ENCODE measurements around the gene KDM4B. TPM values are rescaled to one million over a fixed set of nuclear protein-coding genes. Genes with fewer than 3 reads are reported as not detected.
A peak's percentile ranks its signal among the peaks of the same experiment; 100 is the strongest.

The KDM4B gene
- total and polyA plus RNA-seq, 7 donors = 7.2 to 46.5 (median 21.4) TPM

DNA sequence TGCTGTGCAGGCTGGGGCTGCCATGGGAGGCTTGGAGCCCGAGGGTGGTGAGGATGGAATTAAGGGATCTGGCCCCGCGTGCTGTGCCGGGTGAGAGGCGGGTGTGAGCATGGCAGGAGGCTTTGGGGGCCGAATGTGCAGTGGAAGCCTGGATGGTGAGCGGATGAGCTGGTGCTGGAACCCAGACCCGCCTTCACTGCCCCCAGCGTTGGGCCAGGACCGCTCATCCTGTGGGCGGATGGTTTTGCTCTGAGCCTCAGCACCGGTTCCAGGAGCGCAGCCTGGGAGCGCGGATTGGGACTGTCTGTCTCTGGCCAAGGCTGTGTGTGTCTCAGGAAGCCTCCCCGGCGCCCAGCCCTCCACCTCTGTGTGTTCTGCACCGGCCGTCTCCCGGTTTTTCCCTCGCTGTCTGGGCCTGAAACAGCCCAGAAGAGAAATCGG lies 16.7 kb downstream of the KDM4B start:
- Histone ChIP-seq H3K36me3 (no peaks in the 10 kb centered on the region), H3K27ac (peak overlapping the region in 3 of 4 donors; percentile 33 to 68 (median 36)), H3K4me1 (peaks cover 0 to 73% (median 49%) of the 10 kb centered on the region in 4 donors), H3K27me3 (no peaks in the 10 kb centered on the region), H3K4me3 (no peak overlapping the region), H3K9me3 (no peaks in the 10 kb centered on the region)
- no peak for DNase-seq
- 89 to 94% methylated on average over 22 of the region's 22 CpGs for WGBS, 2 donors
- intact Hi-C loops (cut with DNase I) = loop anchor here (5.0 kb wide), 1 partner anchor 42 kb away; no protein-coding TSS in a partner anchor
- TF ChIP-seq EP300 (IDR thresholded peaks at IDR 0.05) = no peak
- TF ChIP-seq, protein P1, sequence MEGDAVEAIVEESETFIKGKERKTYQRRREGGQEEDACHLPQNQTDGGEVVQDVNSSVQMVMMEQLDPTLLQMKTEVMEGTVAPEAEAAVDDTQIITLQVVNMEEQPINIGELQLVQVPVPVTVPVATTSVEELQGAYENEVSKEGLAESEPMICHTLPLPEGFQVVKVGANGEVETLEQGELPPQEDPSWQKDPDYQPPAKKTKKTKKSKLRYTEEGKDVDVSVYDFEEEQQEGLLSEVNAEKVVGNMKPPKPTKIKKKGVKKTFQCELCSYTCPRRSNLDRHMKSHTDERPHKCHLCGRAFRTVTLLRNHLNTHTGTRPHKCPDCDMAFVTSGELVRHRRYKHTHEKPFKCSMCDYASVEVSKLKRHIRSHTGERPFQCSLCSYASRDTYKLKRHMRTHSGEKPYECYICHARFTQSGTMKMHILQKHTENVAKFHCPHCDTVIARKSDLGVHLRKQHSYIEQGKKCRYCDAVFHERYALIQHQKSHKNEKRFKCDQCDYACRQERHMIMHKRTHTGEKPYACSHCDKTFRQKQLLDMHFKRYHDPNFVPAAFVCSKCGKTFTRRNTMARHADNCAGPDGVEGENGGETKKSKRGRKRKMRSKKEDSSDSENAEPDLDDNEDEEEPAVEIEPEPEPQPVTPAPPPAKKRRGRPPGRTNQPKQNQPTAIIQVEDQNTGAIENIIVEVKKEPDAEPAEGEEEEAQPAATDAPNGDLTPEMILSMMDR (IDR thresholded peaks at IDR 0.05) = no peak
- TF ChIP-seq POLR2AphosphoS5 (IDR thresholded peaks at IDR 0.05) = no peak
- no peak for TF ChIP-seq POLR2A (IDR thresholded peaks at IDR 0.05)

DNA sequence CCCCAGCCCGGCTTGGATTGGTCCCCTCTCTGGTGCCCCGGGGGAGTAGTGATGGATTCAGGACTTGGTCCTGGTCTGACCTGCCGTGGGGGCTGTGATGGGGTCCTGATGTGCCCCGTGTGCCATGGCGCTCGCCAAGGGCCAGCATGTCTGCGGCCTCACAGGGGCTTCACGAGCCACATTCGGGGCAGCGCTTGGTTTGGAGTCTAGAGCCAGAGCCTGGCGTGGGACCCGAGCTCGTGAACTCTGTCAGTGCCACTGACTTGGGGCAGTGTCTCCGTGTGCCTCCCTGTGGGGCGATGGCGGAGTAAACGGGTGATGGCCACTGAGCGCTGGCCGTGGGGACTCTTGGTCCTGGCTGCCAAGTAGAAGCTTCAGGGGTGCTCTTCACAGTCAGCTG lies 17.1 kb downstream of the KDM4B start:
- Histone ChIP-seq H3K27me3 (no peaks in the 10 kb centered on the region), H3K27ac (peak overlapping the region in 3 of 4 donors; percentile 33 to 68 (median 36)), H3K4me1 (peaks cover 0 to 68% (median 46%) of the 10 kb centered on the region in 4 donors), H3K36me3 (no peaks in the 10 kb centered on the region), H3K4me3 (no peak overlapping the region), H3K9me3 (no peaks in the 10 kb centered on the region)
- no peak for DNase-seq
- no peak for TF ChIP-seq EP300 (IDR thresholded peaks at IDR 0.05)
- TF ChIP-seq, protein P1 (IDR thresholded peaks at IDR 0.05) = no peak
- no peak for TF ChIP-seq POLR2A (IDR thresholded peaks at IDR 0.05)
- TF ChIP-seq POLR2AphosphoS5 (IDR thresholded peaks at IDR 0.05) = no peak
- intact Hi-C loops (cut with DNase I) = loop anchor here (5.0 kb wide), 1 partner anchor 41 kb away; no protein-coding TSS in a partner anchor
- 94 to 95% methylated on average over 19 of the region's 19 CpGs for WGBS, 2 donors

DNA sequence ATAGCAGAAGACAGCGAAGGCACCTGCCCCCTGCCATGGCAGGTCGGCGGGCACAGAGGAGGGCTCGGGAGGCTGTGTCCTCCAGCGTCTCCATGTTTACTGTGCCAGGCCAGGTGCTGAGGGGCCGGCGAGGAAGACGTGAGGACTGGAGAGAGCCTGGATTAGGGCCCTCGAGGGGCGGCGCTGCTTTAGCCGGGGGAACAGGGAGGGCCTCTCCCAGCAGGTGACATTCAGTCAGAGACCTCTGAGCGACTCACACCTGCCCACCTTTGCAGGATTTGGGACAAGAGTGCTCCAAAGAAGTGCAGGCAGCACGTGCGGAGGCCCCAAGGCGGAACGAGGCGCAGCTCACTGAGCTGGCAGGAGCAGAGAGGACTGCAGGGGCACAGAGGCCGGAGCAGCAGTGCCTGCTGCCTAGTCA lies 17.6 kb downstream of the KDM4B start:
- H3K27me3 ChIP-seq = no peaks in the 10 kb centered on the region
- no peaks in the 10 kb centered on the region for H3K36me3 ChIP-seq
- TF ChIP-seq POLR2A (IDR thresholded peaks at IDR 0.05) = no peak
- TF ChIP-seq, protein P1 (IDR thresholded peaks at IDR 0.05) = no peak
- TF ChIP-seq POLR2AphosphoS5 (IDR thresholded peaks at IDR 0.05) = no peak
- TF ChIP-seq EP300 (IDR thresholded peaks at IDR 0.05) = no peak
- WGBS, 2 donors = 92 to 93% methylated on average over 19 of the region's 19 CpGs
- no peak for DNase-seq
- H3K4me1 ChIP-seq = peaks cover 0 to 64% (median 44%) of the 10 kb centered on the region in 4 donors
- H3K4me3 ChIP-seq = no peak overlapping the region
- H3K9me3 ChIP-seq = no peaks in the 10 kb centered on the region
- intact Hi-C loops (cut with DNase I) = loop anchor here (5.0 kb wide), 1 partner anchor 41 kb away; no protein-coding TSS in a partner anchor
- peak overlapping the region in 3 of 4 donors; percentile 33 to 68 (median 61) for H3K27ac ChIP-seq

DNA sequence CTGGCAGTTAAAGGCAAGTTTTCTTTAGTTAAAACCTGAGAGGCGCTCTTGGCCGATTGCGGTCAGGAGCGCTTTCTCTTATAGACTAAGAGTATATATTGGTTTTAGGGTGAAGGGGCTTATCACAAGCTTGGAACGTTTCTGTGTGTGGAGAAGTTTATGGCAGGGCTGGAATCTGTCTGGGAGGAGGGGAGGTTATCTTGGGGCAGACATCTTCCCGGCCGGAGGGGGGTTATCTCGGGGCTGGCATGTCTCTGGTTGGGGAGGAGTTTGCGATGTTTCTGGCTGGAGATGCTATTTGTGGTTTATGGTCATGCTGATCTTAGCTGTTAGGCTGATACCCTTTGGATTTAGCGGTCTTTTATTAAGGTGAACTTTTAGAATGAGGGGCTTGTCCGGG lies 18.3 kb downstream of the KDM4B start:
- intact Hi-C loops (cut with DNase I) = loop anchor here (5.0 kb wide), 1 partner anchor 40 kb away; no protein-coding TSS in a partner anchor
- Histone ChIP-seq H3K36me3 (no peaks in the 10 kb centered on the region), H3K9me3 (no peaks in the 10 kb centered on the region), H3K27ac (peak overlapping the region in 3 of 4 donors; percentile 57 to 68 (median 61)), H3K4me3 (no peak overlapping the region), H3K4me1 (peaks cover 0 to 62% (median 43%) of the 10 kb centered on the region in 4 donors), H3K27me3 (no peaks in the 10 kb centered on the region)
- TF ChIP-seq POLR2AphosphoS5 (IDR thresholded peaks at IDR 0.05) (no peak), POLR2A (IDR thresholded peaks at IDR 0.05) (no peak), EP300 (IDR thresholded peaks at IDR 0.05) (no peak)
- TF ChIP-seq, protein P1 (IDR thresholded peaks at IDR 0.05) = no peak
- DNase-seq = no peak
- 72 to 77% methylated on average over 11 of the region's 11 CpGs for WGBS, 2 donors
